A549 (cell line): Measurements from ENCODE around the gene DRP2. TPM values are rescaled to one million over a fixed set of nuclear protein-coding genes. Genes with fewer than 3 reads are reported as not detected.

Source experiments
- ATAC-seq, 2 experiments: fragments of 200-7000 bp in 1 of 2; fragments of >200 bp in 1 of 2; cut with Nextera tagmentation in 1 of 2; cut with Tn5 transposase in 1 of 2; 3 replicates each; pipeline versions ENCODE4 v1.8.0 to v1.9.1; 2018 to 2020; ENCODE audit warnings: mild to moderate bottlenecking in 1 of 2, moderate library complexity in 1 of 2
- CTCF ChIA-PET: fragments of 300-600 bp; sonication (Branson Sonifier 250); formaldehyde crosslinking; extraction: SDS; loops from one replicate; lab custom pipeline; 2021; ENCODE audit warnings: antibody characterized with exemption, inconsistent platforms; lab: Yijun Ruan, JAX
- POLR2A ChIA-PET: fragments of 350-600 bp; formaldehyde crosslinking; extraction: SDS; loops from one replicate; lab custom pipeline; 2021; ENCODE audit warnings: antibody characterized with exemption, inconsistent platforms; lab: Yijun Ruan, JAX
- DNase-seq, 2 experiments: peaks; one replicate each; pipeline versions ENCODE4 v3.0.0 to v3.0.0-alpha.2; 2011 to 2016; ENCODE audit warnings: low read depth in 1 of 2, low spot score in 1 of 2
- FAIRE-seq: peaks from 2 replicates; lab custom pipeline; 2011; peaks lifted over from hg19 to GRCh38; lab: Jason Lieb, UNC
- H3K27ac ChIP-seq, 2 experiments: fragments of >200 bp; sonication (Bioruptor Twin); formaldehyde crosslinking; 3 replicates each; pipeline ENCODE4 v1.5.1; 2016 to 2017
- H3K4me1 ChIP-seq: fragments of >200 bp; sonication (Bioruptor Twin); formaldehyde crosslinking; 3 replicates; pipeline ENCODE4 v1.6.1; 2016
- H3K4me2 ChIP-seq: fragments of >200 bp; sonication (Bioruptor Twin); formaldehyde crosslinking; 3 replicates; pipeline ENCODE4 v1.6.1; 2016
- H3K4me3 ChIP-seq: fragments of >200 bp; sonication (Bioruptor Twin); formaldehyde crosslinking; 3 replicates; pipeline ENCODE4 v1.5.1; 2016
- H3K9me3 ChIP-seq: fragments of >200 bp; sonication (Bioruptor Twin); formaldehyde crosslinking; 3 replicates; pipeline ENCODE4 v1.6.1; 2016
- BCL3 ChIP-seq: fragments of >200 bp; sonication (Bioruptor Twin); formaldehyde crosslinking; IDR thresholded peaks from 3 replicates; pipeline ENCODE4 v1.6.1; 2016
- CHD4 ChIP-seq: fragments of 200-600 bp; sonication (generic); IDR thresholded peaks from 2 replicates; pipeline ENCODE4 v1.6.1; 2016; ENCODE audit warnings: antibody characterized with exemption, mild to moderate bottlenecking, borderline replicate concordance
- CTCF ChIP-seq: fragments of >200 bp; sonication (Bioruptor Twin); formaldehyde crosslinking; IDR thresholded peaks from 3 replicates; pipeline ENCODE4 v1.5.1; 2016
- HEYL ChIP-seq: fragments of 250-450 bp; sonication (Bioruptor Pico); IDR thresholded peaks from 2 replicates; pipeline ENCODE4 v1.8.0; 2021; ENCODE audit warnings: mild to moderate bottlenecking, moderate library complexity
- HOXA7 ChIP-seq: fragments of 250-450 bp; sonication (Bioruptor Pico); IDR thresholded peaks from 2 replicates; pipeline ENCODE4 v1.5.0; 2020; ENCODE audit warnings: mild to moderate bottlenecking, moderate library complexity
- HOXB5 ChIP-seq: fragments of 250-450 bp; sonication (Bioruptor Pico); IDR thresholded peaks from 2 replicates; pipeline ENCODE4 v1.5.0; 2020; ENCODE audit warnings: mild to moderate bottlenecking, moderate library complexity
- KDM5A ChIP-seq: fragments of 200-600 bp; sonication (generic); IDR thresholded peaks from 2 replicates; pipeline ENCODE4 v1.6.1; 2016; ENCODE audit warnings: antibody characterized with exemption, mild to moderate bottlenecking
- MAFK ChIP-seq: fragments of 450-650 bp; IDR thresholded peaks from 2 replicates; pipeline ENCODE4 v1.6.1; 2014; ENCODE audit not compliant: partially characterized antibody
- MAZ ChIP-seq: fragments of 150-350 bp; IDR thresholded peaks from 2 replicates; pipeline ENCODE4 v1.6.1; 2014; ENCODE audit warnings: antibody characterized with exemption, low read depth, low read length, borderline replicate concordance
- NFE2L2 ChIP-seq: fragments of 150-350 bp; conservative IDR thresholded peaks from 2 replicates; pipeline ENCODE4 v1.6.1; 2014; ENCODE audit warnings: low read length
- NPAS2 ChIP-seq: fragments of 250-450 bp; sonication (Bioruptor Pico); IDR thresholded peaks from 2 replicates; pipeline ENCODE4 v1.8.0; 2022; ENCODE audit warnings: mild to moderate bottlenecking, moderate library complexity, borderline replicate concordance
- POLR2A ChIP-seq: IDR thresholded peaks from 2 replicates; pipeline ENCODE4 v1.6.1; 2012; ENCODE audit warnings: mild to moderate bottlenecking, low read length
- RAD21 ChIP-seq, 2 experiments: fragments of >200 bp in 1 of 2; sonication (Bioruptor Twin) in 1 of 2; formaldehyde crosslinking in 1 of 2; IDR thresholded peaks in 1 of 2; conservative IDR thresholded peaks in 1 of 2; 2 replicates in 1 of 2; 3 replicates in 1 of 2; pipeline ENCODE4 v1.6.1; 2012 to 2018; ENCODE audit warnings: inconsistent platforms in 1 of 2
- RCOR1 ChIP-seq: fragments of 150-350 bp; IDR thresholded peaks from 2 replicates; pipeline ENCODE4 v1.6.1; 2014; ENCODE audit warnings: antibody characterized with exemption, low read length, low read depth
- SMC3 ChIP-seq: fragments of >200 bp; sonication (Bioruptor Twin); formaldehyde crosslinking; IDR thresholded peaks from 3 replicates; pipeline ENCODE4 v1.6.1; 2018; ENCODE audit warnings: inconsistent platforms
- SREBF2 ChIP-seq: fragments of 450-650 bp; IDR thresholded peaks from 2 replicates; pipeline ENCODE4 v1.6.1; 2014; ENCODE audit warnings: mild to moderate bottlenecking, moderate library complexity
- USF2 ChIP-seq: fragments of 450-650 bp; IDR thresholded peaks from 2 replicates; pipeline ENCODE4 v1.6.1; 2014; ENCODE audit warnings: antibody characterized with exemption
- ZC3H11A ChIP-seq: fragments of 450-650 bp; IDR thresholded peaks from 2 replicates; pipeline ENCODE4 v1.6.1; 2014; ENCODE audit warnings: antibody characterized with exemption, mild to moderate bottlenecking
- ZSCAN20 ChIP-seq: fragments of 250-450 bp; sonication (Bioruptor Pico); IDR thresholded peaks from 2 replicates; pipeline ENCODE4 v1.8.0; 2022; ENCODE audit warnings: mild to moderate bottlenecking, moderate library complexity
- WGBS: methylation state at CpG from one replicate; pipeline ENCODE4 v1.1.6; 2017; ENCODE audit errors: missing lambda C conversion rate; 5-methylcytosine and 5-hydroxymethylcytosine counted together
- polyA plus RNA-seq, 4 experiments: library from polyadenylated mRNA; depleted of rRNA in 3 of 4; stranded (reverse); fragments of >200 nt; fragmentation: RNase III in 1 of 4; extraction: RNeasy Plus Mini Kit Qiagen cat#74134 plus additional on column Dnase treatment in 1 of 4; gene quantifications; 2 replicates in 3 of 4; 3 replicates in 1 of 4; pipeline ENCODE4 v1.2.3, GENCODE V29; 2011 to 2017
- TF ChIP-seq, protein P1 (sequence below): fragments of 250-450 bp; sonication (Bioruptor Pico); IDR thresholded peaks from 2 replicates; pipeline ENCODE4 v1.5.0; 2020; ENCODE audit warnings: low read depth, mild to moderate bottlenecking, moderate library complexity
- TF ChIP-seq, protein P2 (sequence below): fragments of 200-600 bp; sonication (generic); IDR thresholded peaks from 2 replicates; pipeline ENCODE4 v1.6.1; 2016; ENCODE audit warnings: antibody characterized with exemption, mild to moderate bottlenecking, moderate library complexity

Gene DRP2
- polyA plus RNA-seq, 2 of the 4 experiments (the other 2 are of a cell fraction) = 0.58 to 0.62 TPM

DNA sequence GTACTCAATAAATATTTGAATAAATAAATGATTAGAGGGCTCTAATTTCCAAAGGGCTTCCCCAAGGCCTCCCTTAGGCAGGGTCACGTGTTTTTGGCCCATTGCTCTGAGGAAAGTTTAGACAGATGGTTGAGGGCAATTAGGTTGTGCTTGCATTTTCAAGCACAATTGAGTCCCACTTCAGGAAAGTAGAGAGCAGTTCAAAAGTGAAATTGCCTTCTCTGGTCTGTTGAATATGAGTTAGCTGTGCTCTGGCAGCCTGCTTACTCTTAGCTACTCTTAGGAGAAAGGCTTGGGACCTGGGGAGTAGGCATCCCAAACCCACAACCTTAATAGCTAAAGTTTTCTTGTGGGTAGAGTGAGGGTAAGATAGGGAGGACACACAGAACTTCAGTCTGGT, 9.0 kb upstream of the DRP2 start:
- no peak overlapping the region for H3K4me2 ChIP-seq
- ChIA-PET POLR2A (no interaction called here), CTCF (interaction anchor here (1.6 kb wide), 1 partner anchor 14 kb away, joined by 4 read pairs; no protein-coding TSS in a partner anchor)
- no peak for FAIRE-seq
- no peak overlapping the region for H3K4me3 ChIP-seq
- 87% methylated on average over 1 of the region's 1 CpG for WGBS
- no peak for ATAC-seq
- H3K9me3 ChIP-seq = no peaks in the 10 kb centered on the region
- DNase-seq = no peak
- TF ChIP-seq, protein P1, sequence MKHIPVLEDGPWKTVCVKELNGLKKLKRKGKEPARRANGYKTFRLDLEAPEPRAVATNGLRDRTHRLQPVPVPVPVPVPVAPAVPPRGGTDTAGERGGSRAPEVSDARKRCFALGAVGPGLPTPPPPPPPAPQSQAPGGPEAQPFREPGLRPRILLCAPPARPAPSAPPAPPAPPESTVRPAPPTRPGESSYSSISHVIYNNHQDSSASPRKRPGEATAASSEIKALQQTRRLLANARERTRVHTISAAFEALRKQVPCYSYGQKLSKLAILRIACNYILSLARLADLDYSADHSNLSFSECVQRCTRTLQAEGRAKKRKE (CRISPR knock-in tag) = no peak
- TF ChIP-seq KDM5A (no peak), HOXB5 (no peak), CTCF (no peak), SMC3 (no peak), HOXA7 (CRISPR knock-in tag) (no peak), USF2 (no peak), CHD4 (no peak), BCL3 (no peak)
- TF ChIP-seq, protein P2, sequence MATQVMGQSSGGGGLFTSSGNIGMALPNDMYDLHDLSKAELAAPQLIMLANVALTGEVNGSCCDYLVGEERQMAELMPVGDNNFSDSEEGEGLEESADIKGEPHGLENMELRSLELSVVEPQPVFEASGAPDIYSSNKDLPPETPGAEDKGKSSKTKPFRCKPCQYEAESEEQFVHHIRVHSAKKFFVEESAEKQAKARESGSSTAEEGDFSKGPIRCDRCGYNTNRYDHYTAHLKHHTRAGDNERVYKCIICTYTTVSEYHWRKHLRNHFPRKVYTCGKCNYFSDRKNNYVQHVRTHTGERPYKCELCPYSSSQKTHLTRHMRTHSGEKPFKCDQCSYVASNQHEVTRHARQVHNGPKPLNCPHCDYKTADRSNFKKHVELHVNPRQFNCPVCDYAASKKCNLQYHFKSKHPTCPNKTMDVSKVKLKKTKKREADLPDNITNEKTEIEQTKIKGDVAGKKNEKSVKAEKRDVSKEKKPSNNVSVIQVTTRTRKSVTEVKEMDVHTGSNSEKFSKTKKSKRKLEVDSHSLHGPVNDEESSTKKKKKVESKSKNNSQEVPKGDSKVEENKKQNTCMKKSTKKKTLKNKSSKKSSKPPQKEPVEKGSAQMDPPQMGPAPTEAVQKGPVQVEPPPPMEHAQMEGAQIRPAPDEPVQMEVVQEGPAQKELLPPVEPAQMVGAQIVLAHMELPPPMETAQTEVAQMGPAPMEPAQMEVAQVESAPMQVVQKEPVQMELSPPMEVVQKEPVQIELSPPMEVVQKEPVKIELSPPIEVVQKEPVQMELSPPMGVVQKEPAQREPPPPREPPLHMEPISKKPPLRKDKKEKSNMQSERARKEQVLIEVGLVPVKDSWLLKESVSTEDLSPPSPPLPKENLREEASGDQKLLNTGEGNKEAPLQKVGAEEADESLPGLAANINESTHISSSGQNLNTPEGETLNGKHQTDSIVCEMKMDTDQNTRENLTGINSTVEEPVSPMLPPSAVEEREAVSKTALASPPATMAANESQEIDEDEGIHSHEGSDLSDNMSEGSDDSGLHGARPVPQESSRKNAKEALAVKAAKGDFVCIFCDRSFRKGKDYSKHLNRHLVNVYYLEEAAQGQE = no peak
- no peaks in the 10 kb centered on the region for H3K4me1 ChIP-seq
- no peak overlapping the region for H3K27ac ChIP-seq

GRCh38 chrX:101217689-101218088, 1.9 kb upstream of the DRP2 start:
- H3K9me3 ChIP-seq = no peaks in the 10 kb centered on the region
- POLR2A ChIA-PET = no interaction called here
- FAIRE-seq (no peak), DNase-seq (no peak), ATAC-seq (no peak)
- TF ChIP-seq NFE2L2 = no peak
- TF ChIP-seq, protein P2 = no peak
- TF ChIP-seq, protein P1 (CRISPR knock-in tag) = no peak
- TF ChIP-seq SREBF2 = no peak
- no peak for TF ChIP-seq RCOR1
- no peak for TF ChIP-seq ZC3H11A
- no peak for TF ChIP-seq RAD21 (conservative IDR thresholded peaks at IDR 0.05 in 1 of 2, IDR thresholded peaks at IDR 0.05 in 1 of 2)
- no peak for TF ChIP-seq POLR2A
- TF ChIP-seq MAZ = no peak
- TF ChIP-seq MAFK = no peak
- no peak for TF ChIP-seq NPAS2 (CRISPR knock-in tag)
- no peak for TF ChIP-seq HEYL (CRISPR knock-in tag)
- TF ChIP-seq ZSCAN20 (CRISPR knock-in tag) = no peak
- H3K4me2 ChIP-seq = no peak overlapping the region
- CTCF ChIA-PET = interaction anchor here (0.8 to 1.3 kb wide), 2 partner anchors 12 kb away, joined by 3 to 4 read pairs; no protein-coding TSS in a partner anchor
- H3K4me3 ChIP-seq = no peak overlapping the region
- H3K27ac ChIP-seq = no peak overlapping the region
- no peaks in the 10 kb centered on the region for H3K4me1 ChIP-seq
- WGBS = 80% methylated on average over 6 of the region's 6 CpGs
